ENCODE measurements around the gene USP14.

DNA sequence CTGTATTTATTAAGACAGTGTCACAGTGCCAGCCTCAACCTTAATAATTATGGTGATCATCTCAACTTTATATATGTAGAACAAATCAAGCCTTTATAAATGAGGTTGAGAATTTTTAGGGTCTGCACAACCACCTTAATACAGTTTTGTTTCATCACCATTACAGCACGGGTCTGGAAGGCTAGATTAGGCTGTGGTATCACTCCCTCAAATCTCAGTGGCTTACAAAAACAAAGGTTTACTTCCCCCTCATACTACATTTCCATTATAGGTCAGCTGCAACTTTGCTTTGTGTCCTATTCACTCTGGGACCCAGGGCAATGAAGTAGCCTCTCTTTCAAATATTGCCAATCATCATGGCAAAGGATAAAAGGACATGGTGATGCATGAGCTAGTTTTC lies 23.3 kb upstream of the USP14 start:
- TF ChIP-seq CTCF (IDR thresholded peaks at IDR 0.05; ENCODE audit: borderline replicate concordance, extremely low read depth, low read length, poor library complexity, severe bottlenecking), result no peak
- TF ChIP-seq EZH2 (IDR thresholded peaks at IDR 0.05; ENCODE audit: borderline replicate concordance, low read depth, low read length, severe bottlenecking), result no peak

All from DND-41 (cell line).